Adipose tissue (tissue), 3 donors: ENCODE data around the gene LRRC27. TPM values are rescaled to one million over a fixed set of nuclear protein-coding genes. Genes with fewer than 3 reads are reported as not detected.
"Not testable (repeated sequence)": the region's sequence is repeated elsewhere in the genome, so short reads cannot be mapped to it uniquely, and the experiment has no call there.

Experiments
- H3K27ac ChIP-seq: one replicate; pipeline ENCODE4 v1.5.1; 2013; ENCODE audit warnings: low read depth, low read length
- WGBS, 3 donors: extraction: QIAGEN DNeasy Blood & Tissue Kit; methylation state at CpG; one replicate each; pipeline ENCODE4 v1.1.7; 2013; 5-methylcytosine and 5-hydroxymethylcytosine counted together
- polyA plus RNA-seq, 3 donors: library from polyadenylated mRNA; stranded (reverse); fragments of 200-250 nt; gene quantifications; one replicate each; pipeline ENCODE4 v1.2.3, GENCODE V29; 2013
- donor health status: healthy with polysubstance abuse.
- donor health status: Bipolar disorder and iron deficiency.
- donor health status: healthy.

Gene LRRC27
- polyA plus RNA-seq: 1 to 10 TPM; 3.4 to 6.1 (median 5.0) TPM

- H3K27ac ChIP-seq: no peak within 1 kb of the TSS
- 0% methylated on average over 69 to 88 of the region's 89 CpGs for WGBS, 3 donors
Measured at GRCh38 chr10:132331601-132332432, at the start of gene LRRC27. LRRC27 (plus strand) TSS chr10:132332193; CDS start chr10:132333525, 1,332 bp downstream.

- WGBS, 3 donors: 53 to 60% (median 59%) methylated on average over 35 to 36 of the region's 36 CpGs
- no peak overlapping the region for H3K27ac ChIP-seq
Measured at GRCh38 chr10:132282667-132283603, 49.1 kb upstream of the LRRC27 start.

- 58 to 76% (median 72%) methylated on average over 23 to 24 of the region's 24 CpGs for WGBS, 3 donors
- H3K27ac ChIP-seq: no peak overlapping the region
Measured at GRCh38 chr10:132283604-132284382, 48.2 kb upstream of the LRRC27 start.

GRCh38 chr10:132289439-132289838, 42.6 kb upstream of the LRRC27 start:
- 84 to 95% (median 88%) methylated on average over 2 of the region's 2 CpGs for WGBS, 3 donors
- no peak overlapping the region for H3K27ac ChIP-seq

GRCh38 chr10:132290631-132291030, 41.4 kb upstream of the LRRC27 start:
- H3K27ac ChIP-seq: no peak overlapping the region
- 93 to 96% (median 94%) methylated on average over 6 of the region's 6 CpGs for WGBS, 3 donors

- 84 to 87% (median 85%) methylated on average over 5 of the region's 5 CpGs for WGBS, 3 donors
- no peak overlapping the region for H3K27ac ChIP-seq
Measured at GRCh38 chr10:132291826-132292225, 40.2 kb upstream of the LRRC27 start.

- no peak overlapping the region for H3K27ac ChIP-seq
- WGBS, 3 donors: 78 to 90% (median 86%) methylated on average over 30 of the region's 30 CpGs
Measured at GRCh38 chr10:132292287-132293200, 39.4 kb upstream of the LRRC27 start.

- no peak overlapping the region for H3K27ac ChIP-seq
- 54 to 63% (median 59%) methylated on average over 16 of the region's 16 CpGs for WGBS, 3 donors
Measured at GRCh38 chr10:132293201-132293812, 38.7 kb upstream of the LRRC27 start.

GRCh38 chr10:132293813-132294520, 38.0 kb upstream of the LRRC27 start:
- 76 to 83% (median 79%) methylated on average over 25 of the region's 25 CpGs for WGBS, 3 donors
- H3K27ac ChIP-seq: no peak overlapping the region

GRCh38 chr10:132294561-132295318, 37.3 kb upstream of the LRRC27 start:
- WGBS, 3 donors: 63 to 77% (median 74%) methylated on average over 23 of the region's 23 CpGs
- H3K27ac ChIP-seq: no peak overlapping the region

- not testable (repeated sequence) for H3K27ac ChIP-seq
- WGBS, 3 donors: 88 to 96% (median 93%) methylated on average over 23 of the region's 23 CpGs
Measured at GRCh38 chr10:132295481-132295880, 36.5 kb upstream of the LRRC27 start.

GRCh38 chr10:132296666-132297443, 35.1 kb upstream of the LRRC27 start:
- 77 to 91% (median 80%) methylated on average over 26 to 28 of the region's 28 CpGs for WGBS, 3 donors
- no peak overlapping the region for H3K27ac ChIP-seq

- no peak overlapping the region for H3K27ac ChIP-seq
- WGBS, 3 donors: 35 to 42% (median 37%) methylated on average over 9 of the region's 9 CpGs
Measured at GRCh38 chr10:132297526-132297925, 34.5 kb upstream of the LRRC27 start.

- 65 to 68% (median 68%) methylated on average over 27 to 28 of the region's 28 CpGs for WGBS, 3 donors
- no peak overlapping the region for H3K27ac ChIP-seq
Measured at GRCh38 chr10:132298038-132298881, 33.7 kb upstream of the LRRC27 start.
